NCI-H2227 (cell line): ENCODE data around the gene SMPD3.

Source experiments
- DNase-seq: peaks from one replicate; lab custom pipeline; 2025; ENCODE audit not compliant: unreplicated experiment; lab: John Stamatoyannopoulos, UW

SMPD3 gene

DNA sequence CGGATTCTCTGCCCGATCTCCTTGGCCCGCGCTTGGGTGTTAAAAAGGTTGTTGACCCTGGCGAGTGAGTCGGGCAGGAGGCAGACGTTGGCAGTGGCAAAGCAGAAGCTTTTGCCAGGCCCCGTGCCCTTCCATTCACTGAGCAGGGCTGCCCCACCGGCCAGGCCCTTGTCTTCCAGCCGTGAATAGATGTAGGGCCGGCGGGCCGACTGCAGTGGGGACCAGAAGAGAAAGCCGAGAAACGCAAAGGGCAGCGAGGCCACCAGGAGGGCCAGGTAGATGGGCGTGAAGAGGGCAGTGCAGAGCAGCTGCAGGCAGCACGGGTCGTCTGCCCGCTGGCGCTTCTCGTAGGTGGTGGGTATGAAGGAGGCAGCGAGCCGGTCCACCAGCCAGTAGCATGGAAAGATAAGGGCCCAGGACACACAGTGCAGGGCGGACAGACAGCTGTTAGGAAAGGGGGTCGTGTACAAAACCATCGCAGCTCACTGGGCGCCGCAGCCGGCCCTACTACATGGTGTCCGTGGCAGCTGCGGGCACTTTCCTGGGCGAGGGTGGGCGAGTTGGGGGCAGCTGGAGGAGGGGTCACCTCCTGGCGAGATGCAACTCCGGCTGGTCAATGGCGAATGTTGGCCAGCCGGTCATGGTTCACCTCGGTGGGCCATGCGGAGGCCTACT is 76.5 kb downstream of the SMPD3 start:
- DNase-seq, result no peak

DNA sequence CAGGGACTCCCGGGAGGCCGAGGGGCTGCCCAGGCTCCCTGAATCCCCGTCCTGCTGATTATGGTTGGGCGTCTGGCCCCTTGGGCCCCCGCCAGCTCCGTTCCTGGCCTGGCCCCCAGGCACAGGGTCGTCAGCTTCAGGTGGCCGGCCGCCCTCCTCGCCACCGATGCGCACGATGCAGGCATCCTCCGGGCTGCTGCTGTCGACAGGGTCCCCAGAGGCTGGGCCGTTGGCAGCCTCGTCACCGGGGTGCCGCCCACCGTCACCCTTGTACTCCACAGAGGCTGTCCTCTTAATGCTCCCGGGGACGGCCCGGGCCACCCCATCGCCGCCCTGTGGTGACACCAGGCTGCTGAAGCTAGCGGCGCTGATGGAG is 77.0 kb downstream of the SMPD3 start:
- DNase-seq, result no peak

DNA sequence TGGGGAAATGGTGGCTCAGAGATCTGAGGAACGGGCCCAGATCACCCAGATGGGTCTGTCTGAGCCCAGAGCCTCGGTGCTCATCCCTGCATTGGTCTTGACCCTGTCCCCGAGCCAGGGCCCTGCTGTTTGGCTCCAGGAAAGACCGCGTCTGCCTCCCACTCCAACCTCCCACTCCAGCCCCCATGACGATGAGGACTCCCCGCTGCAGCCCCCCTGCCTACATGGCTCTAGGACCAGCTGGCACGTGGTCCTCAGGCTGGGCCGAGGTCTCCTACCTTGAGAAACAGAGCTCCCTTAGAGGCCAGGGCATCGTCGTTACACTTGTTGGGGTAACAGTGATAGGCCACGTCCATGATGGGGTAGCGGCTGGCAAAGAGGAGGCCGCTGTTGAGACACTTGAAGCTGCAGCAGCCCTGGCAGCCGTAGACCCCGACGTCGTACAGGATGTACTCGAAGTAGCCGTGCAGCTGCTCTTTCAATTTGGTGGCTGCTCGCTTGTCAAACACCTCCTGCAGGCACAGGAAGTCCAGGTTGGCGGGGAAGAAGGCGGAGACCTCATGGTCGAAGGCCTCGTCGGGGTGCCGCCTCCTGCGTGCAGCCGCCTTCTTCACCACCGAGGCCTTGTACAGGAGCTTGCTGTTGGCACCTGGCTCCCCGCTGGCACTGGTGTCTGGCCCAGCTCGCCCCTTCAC is 77.6 kb downstream of the SMPD3 start:
- DNase-seq, result no peak

DNA sequence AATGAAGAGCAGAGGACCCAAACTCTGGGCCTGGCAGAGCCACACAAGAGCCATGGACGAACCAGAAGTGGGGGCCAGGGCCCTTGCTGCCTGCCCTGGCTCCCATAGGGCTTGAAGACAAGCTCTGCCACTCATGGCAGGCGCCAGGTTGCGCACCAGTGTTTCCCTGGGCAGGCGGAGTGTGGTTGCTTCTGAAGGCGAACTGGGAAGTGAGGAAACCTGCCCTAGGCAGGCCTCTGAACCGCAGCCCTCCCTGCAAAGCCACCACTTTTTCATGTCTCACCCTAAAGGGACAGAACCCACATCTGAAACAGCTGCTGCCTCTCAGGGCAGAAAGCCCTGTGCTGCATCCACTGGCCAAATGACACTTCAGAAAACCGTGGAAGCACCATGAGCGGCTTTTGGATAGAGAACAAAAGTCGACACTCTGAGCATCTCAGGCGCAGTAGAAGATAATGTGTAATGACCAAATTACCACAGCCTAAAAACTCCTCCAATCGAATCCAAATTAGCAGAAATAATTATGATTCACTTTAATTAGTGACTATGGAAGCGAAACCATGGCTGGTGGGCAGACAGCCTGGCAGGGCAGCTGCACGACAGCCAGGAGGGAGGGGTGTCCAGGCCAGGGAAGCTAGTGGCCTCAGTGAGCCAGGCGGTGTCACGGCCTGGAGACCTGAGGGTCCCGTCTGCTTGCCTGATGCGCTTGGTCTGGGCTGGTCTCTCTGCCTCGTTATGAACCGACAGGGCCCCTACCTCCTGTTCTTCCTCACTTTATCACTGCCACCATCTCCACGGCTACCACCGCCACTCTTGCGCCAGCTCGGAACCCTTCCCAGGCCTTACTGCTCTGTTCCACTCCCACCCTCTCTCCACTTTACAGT is 78.4 kb downstream of the SMPD3 start:
- no peak for DNase-seq

DNA sequence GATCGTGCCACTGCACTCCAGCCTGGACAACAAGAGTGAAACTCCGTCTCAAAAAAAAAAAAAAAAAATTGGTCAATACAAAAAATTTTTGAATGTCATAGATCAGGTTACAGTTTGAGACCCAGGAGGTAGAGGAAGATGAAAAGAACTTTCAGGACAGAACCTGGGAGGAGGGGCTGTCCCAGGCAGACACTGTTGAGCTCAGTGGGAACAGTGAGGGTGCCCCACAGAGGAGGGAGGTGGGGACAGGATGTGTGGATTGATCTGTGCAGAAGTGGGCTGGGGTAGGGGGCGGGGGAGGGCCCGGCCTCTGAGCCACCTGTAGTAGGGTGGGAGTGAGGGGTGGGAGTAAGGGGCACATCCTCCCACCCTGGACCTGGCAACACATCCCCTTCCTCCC is 79.1 kb downstream of the SMPD3 start:
- DNase-seq, result no peak

DNA sequence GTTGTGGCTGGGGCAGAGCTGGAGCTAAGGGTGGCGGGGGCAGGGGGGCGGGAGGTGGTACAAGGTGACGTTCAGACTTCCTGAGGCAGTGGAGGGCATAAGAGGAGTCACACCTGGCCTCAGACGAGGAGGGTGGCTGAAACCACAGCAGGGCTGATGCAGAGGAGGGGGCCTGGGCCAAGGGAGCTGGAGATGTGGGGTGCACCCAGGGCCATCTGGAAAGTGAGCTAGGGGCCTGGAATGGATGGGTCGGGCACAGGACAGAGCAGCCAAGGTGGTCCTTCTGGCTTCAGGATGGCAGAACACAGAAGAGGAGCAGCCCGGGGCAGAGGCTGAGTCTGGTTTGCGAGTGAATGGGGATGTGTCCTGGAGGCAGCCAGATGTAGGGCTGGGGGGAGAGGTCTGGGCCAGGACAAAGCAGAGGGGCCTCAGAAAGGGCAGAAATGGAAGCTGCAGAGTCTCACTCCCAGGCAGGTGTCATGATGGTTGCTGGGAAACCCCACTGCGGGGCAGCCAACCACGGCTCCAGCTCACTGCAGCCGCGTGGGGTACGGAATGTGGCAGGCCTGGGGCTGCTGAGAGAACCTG is 79.9 kb downstream of the SMPD3 start:
- no peak for DNase-seq

DNA sequence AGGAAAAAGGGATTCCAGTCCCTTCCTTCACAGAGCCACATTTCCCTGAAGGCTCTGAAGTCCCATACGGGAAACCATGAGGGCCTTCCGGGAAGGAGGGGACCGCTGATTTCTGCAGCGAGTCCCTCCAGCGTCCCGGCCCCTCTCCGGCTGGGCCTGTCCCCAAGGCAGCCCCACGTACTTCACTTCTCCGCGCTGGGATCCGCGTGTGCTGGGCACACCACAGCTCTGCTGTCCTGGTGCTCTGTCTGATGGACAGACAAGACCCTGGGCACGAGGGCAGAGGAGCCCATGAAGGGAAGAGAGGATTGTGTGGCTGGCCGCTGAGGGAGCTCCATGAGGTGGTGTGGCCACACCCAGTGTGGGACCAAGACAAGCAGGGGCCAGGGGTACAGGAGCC is 80.4 kb downstream of the SMPD3 start:
- DNase-seq, result no peak

DNA sequence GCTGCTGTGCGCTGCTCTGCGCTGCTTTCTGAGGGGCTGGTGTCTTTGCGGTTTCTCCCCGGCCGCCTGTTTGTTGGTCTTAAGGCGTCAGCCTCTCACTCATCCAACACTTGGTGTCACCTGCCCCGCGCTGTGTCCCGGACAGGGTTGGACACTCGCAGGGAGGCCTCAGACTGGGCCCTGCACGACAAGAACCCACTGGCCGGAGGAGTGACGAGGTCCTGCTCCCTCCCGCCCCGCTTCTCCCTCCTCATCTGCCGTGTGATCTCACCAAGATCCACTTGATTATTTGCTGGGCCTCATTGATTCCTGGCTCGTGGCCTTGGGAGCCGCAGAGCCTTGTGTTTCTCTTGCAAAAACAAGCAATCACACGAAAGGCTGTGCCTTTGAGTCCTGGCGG is 80.9 kb downstream of the SMPD3 start:
- DNase-seq, result no peak

DNA sequence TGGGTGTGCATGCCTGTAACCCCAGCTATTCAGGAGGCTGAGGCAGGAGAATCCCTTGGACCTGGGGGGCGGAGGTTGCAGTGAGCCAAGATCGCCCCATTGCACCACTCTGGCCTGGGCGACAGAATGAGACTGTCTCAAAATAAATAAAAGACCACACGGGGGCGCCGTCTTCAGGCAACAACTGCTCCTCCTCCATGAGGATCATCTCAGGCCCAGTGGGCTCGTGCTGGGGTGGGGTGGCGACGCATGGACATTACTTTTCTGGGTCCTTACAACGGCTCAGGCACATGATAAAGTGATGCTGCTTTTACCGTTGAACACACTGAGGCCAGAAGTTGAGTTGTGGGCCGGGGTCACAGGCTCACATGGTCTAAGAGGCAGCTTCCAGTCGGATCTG is 81.3 kb downstream of the SMPD3 start:
- DNase-seq, result peak; percentile 12

DNA sequence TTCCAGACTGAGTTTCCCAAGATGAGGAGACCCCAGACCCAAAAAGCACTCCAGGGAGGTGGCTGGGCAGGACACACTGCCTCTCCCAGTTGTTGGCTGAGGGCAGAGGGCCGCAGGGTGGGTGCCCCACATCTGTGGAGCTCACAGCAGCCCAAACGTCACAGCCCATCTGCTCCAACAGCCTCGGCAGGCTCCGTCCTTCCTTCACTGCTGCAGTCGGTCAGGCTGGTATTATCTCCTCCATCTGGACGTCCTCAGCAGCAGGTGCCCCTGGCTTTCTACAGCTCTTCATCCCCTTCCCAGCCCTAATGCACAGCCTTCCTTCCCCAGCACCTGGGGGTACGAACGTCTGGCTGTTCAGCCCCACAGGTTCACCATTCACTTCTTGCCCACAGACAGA is 82.2 kb downstream of the SMPD3 start:
- no peak for DNase-seq

DNA sequence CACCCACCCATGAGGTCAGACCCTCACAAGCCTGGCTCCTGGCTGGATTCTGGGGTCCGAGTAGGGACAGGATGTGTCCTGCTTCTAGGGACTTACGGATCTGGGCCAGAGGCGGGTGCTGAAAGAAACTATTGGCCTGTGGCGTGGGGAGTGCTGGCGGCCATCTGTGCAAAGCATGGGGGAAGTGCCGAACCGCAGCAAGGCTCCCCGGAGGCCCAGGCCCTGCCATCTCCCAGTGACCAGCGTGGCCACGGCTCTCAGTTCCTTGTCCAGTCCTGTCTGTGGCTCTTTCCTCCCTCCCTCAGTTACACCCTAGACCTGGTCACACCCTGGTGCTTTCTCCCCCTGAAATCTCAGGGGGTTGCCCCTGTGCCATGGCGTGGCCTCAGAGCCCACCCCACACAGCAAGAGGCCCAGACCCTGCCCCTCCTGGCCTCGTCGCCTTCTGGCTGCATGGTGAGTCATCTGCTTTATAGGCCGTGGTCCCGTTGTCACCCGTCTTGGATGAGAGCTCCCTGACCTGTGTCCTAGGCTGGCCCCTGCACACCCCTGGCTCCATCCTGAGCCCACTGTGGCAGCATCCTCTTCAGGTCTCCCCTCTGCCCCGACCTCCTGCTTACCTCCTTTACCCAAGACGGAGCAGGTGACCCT is 83.0 kb downstream of the SMPD3 start:
- no peak for DNase-seq

DNA sequence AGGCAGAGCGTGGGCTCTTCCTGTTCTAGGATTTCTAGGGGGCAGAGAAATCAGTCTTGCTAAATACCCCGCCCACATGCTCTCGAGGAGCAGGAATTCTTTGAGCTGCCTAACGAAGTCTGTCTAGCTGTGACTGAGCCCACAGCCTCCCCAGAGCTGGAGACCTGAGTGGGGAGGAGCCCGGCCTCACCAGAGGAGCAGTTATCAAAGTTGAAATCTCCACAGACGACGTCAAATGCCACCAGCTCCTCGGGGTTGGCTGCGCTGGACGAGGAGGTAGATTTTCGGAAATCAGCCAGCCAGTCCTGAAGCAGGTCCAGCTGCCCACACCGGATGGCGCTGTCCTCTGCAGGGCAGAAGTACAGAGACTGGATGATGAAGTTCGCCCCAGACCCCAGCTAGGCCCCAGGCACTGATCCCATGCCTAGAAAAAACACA is 83.7 kb downstream of the SMPD3 start:
- no peak for DNase-seq

DNA sequence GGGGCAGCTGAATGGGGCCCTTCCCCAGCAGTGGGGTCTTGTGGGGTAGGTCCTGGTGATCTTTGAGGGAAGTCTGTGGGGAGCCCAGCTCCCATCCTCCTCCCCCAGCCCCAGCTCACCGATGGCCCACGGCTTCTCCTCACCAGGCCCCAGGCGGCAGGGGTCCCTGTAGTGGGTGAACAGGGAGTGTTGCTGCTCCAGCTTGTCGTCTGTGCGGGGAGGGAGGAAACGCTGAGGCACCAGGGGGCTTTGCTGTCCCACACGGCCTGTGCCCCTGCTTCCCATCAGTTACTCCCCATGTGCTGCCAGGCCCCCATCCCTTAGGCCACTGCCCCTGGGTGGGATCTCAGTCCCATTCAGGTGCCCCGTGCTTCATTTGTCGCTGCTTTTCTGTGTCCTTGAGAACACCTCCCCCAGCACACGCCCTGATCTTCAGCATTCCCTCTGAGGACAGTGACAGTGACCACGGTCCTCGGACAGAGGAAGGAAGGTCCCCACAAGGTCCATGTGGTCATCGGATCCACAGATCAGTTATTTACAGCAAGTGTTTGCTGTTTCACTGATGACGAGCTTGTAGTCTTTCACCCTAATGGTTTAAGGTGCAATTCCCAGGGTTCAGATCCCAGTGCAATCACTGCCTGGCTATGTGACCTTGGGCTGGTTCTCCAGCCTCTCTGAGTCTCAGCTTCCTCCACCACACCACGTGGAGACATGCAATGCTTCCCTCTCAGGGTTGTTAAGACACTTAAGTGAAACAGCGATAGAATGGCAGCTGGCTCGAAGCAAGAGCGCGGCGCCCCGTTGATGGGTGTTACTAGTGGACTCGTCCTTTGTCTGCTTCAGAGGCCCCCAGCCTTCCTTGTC is 84.4 kb downstream of the SMPD3 start:
- DNase-seq, result no peak

DNA sequence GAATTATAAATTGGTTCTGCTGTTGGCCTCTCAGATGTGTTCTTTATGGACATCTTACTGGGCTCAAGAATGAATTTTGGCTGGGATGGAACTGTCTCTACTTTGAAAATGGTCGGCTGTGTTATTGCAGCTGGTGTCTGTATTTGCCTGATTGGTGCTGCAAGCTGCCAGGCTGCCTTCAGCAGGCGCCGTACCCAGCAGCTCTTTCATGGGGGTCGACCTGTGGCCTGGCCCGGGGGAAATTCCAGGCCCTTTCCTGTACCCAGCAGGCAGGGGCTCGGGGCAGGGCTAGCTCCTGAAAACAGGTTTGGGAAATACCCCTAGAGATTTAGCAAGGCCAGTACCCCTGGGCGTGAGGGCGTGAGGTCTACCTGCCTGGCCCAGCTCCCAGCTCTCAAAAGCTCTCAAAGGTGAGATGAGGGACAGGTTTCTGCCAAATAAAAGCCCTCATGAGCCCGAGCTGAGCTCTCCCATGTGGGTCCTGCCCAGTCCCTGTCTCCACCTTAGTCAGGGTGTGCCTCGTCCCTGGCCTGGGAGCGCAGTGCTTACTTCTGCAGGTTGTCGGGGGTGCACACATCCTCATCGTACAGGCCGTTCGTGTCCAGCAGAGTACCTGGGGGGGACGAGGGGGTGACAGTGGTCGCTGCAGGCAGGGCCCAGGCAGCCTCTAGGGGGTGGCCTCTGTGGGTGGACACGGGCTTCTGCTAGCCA is 85.2 kb downstream of the SMPD3 start:
- DNase-seq, result no peak

DNA sequence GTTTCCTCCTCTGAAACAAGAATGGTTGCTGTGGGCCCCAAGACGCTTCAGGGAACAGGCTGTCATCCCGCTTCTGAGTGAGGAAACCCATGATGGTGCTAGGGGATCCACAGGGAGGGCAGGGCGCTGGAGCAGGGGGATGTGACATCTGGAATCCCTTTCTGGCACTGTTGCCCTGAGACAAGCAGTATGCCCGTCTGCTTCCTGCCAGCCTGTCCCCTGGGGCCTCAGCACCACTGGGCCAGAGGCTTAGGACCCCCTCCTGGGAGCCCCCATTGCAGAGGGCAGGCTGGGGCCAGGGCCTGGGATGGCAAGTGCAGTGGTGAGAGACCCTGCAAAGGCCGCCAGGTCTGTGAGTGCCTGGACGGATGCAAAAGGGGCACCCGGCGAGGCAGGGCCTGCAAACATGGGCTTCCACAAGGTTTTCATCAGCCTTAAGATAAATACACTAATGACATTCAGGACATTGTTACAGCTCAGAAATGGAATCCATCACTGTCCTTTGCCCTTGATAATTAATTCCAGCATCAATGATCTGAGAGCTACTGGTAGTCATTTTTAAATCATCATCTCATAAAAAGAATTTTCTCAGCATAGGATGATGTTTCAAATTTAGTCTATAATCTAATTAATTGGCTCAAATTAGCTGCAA is 85.9 kb downstream of the SMPD3 start:
- no peak for DNase-seq

DNA sequence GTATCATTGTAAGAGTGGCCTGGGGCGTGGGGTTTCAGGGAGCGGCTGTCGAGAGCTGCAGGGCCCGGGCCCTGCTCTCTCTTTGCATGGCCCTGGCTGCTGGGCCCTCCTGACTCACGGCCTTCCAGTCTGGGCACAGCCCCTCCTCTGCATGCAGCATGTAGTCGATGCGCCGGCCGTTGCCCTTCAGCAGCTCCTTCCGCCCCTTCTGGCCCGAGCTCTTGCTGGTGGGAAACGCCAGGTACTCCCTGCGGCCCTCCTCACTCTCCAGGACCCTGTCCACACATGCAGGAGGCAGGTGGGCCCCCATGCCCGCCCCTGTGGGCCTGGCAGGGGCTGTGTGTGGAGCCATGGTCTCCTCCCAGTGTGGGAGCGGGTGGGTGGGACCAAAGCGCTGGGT is 86.8 kb downstream of the SMPD3 start:
- DNase-seq, result no peak

DNA sequence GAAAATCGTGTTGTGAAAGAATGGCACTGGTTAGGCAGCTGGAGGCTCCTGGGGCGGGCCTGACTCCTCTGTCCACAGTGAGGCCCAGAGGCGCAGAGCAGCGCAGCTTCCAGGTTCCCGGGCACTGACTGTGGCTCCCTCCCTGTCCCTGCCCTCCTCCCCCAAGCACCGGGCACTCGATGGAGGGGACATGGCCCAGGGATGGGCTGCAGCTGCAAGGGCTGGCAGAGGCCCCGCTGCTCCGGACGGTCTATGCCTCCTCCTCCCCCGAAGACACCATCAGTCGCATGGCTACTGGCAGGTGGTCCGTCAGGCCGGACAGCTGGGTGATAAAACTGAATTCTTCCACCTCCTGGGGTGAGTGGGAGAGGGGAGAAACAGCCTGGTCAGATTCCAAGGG is 87.4 kb downstream of the SMPD3 start:
- DNase-seq, result no peak

DNA sequence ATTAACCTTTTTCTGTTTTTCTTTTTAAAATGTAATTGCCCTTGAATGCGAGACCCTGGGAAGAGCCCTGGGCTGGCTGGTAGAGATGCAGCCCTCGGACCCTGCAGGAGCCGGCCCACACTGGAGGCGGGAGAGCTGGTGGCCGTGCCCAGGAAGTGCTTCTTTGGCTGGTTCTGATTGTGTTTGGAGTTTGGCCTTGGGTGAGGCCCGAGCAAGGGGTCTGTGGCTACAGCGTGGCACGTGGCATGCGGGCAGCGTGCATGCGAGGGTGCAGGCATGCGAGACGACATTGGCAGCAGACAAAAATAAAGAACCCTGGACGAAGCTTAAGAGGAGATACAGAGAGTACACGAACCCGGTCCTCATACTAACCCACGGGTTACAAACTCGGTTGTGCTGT is 87.8 kb downstream of the SMPD3 start:
- no peak for DNase-seq
